ENCODE data around the gene CKMT2.

Gene CKMT2

DNA sequence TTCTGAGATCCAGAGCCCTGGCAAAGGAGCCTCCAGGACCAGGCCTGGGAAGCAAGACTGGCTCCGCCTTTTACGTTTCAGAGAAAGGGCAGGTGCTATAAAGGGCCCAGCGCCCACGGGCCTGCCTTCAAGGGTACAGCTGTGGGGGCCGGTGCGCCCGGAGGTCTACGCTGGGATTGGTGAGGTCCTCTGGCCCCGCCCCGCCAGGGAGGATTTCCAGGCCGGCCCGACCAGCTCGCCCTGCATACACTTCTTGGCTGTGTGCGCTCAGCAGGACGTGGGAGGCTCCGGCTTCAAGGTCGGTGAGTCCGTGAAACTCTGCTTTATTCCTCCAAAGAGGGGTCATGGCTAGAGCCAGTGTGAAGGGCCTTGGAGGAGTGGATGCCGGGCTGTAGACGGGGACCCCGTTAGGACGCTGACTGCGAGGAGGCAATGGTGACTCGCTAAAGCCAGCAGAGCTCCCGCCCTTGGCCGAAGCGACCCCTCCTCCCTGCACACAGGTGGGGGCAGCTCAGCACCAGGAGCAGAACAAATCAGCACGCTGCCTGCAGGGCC lies at the start of gene CKMT2:
CKMT2 (plus strand) TSS at position 243 of the 555 bp plus-strand sequence. CDS start 17,811 bp downstream, outside the sequence.
- no peak for DNase-seq

DNA sequence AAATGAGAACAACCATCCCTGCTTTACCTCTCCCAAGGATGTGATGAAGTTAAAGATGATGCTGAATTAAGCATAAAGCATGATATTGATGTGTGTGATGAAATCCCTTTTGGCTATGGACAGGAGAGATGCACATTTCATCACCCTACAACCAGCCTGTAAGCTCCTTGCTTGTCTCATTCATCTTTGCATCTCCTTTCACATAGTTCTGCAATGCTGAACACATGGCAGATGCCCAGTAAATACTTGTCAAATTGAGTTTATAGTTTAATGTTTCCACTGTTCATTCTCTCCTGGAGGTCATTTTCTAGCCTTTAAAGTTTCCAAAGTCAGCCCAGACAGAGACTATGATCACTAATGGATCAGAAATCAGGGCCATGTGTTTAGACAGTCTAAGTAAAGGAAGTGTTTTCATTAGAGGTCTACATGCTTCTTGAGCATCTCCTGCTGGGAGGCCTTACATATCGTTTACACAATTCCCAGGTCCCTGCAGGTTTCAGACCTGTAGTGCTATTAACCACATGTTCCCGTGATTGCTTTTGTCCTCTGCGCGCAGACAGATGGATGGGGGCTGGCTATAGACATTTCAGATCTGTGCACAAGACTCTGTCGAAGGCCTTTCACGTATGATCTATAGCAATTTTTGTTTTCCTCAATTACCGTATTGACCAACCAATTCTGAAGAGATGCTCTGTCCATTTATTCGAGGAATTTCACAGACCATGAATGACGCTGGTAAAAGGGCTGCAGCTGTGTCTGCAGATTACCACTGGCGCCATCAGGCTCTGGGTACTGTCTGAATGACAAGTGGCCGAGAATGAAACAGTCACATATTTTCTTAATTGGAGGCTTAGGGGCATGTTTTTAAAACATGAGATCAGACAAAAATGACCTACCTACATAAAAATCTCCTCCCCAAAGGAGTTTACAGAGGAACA lies 49.0 kb upstream of the CKMT2 start:
- no peak for DNase-seq

DNA sequence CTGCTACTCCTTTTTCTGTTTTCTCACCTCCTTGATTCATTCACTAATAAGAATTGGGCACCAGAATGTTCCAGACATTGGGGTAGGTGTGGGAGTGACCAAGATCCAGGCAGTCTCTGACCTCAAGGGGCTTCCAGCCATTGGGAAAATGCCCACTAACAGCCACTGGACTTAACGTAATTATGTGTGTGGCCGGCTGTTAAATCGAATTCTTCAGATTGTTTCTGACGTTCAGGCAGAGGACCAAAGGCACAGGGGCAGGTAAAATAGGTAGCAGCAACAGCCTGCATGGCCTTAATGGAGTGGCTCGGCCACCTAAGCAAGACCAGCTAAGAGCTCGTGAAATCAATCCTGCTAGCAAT lies 48.4 kb upstream of the CKMT2 start:
- DNase-seq, result no peak

DNA sequence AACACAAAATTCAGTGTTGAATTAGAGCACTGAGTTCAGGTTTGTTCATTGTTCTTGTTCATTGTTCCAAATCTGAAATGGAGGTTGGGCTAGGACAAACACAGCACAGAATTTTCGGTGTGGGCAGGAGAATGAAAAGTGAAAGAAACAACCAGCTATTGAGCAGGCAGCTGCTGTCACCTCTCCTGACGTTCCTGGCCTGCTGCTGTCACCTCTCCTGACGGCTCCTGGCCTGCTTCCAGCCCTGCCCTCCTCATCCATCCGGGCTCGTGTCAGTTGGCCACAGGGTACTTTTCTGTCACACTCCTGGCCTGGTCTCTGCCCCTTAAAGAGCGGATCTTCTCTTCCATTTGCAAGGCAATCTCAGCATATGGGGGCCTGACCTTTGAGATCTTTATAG lies 45.2 kb upstream of the CKMT2 start:
- DNase-seq, result no peak

DNA sequence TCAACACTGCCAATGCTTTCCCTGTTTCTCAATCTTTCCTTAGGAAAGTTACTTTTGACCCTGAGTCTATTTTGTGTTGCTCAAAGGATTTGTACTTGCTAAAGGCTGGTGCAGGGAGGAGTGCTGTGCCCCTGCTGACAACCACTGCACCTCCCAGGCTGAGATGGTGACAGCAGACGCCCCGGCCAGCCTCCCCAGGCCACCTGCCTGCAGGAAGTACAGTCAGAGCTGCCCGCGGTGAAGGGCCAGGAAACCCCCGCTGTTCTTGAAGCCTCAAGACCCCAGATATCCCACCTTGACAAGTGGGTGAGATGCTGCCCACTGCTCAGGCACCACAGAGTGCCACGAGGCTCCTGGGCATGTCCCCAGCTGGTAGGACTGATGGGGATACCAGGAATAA lies 44.2 kb upstream of the CKMT2 start:
- no peak for DNase-seq

DNA sequence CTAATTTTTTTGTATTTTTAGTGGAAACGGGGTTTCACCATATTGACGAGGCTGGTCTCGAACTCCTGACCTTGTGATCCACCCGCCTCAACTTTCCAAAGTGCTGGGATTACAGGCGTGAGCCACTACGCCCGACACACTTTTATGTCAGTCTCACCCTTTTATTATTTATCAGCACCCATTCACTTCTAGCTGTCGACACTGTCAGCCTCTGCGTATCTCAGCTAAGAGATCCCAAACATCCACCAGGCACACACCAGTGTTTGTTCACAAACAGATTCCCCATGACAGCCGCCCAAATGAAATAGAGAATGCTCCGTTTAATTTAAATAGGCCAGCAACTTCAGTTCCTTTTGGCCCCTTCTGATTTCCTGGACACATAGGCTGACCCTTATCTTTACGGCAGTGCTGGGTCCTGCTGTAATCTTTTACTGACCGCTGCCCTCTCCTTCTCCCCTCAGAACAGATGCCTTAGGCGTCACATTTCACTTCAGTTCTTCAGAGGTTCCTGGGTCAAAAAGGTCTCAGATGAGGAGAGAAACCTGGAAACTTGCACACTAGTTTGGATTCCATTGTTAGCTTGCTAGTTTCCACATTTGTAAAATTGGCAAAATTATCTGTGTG lies 43.1 kb upstream of the CKMT2 start:
- DNase-seq, result no peak

DNA sequence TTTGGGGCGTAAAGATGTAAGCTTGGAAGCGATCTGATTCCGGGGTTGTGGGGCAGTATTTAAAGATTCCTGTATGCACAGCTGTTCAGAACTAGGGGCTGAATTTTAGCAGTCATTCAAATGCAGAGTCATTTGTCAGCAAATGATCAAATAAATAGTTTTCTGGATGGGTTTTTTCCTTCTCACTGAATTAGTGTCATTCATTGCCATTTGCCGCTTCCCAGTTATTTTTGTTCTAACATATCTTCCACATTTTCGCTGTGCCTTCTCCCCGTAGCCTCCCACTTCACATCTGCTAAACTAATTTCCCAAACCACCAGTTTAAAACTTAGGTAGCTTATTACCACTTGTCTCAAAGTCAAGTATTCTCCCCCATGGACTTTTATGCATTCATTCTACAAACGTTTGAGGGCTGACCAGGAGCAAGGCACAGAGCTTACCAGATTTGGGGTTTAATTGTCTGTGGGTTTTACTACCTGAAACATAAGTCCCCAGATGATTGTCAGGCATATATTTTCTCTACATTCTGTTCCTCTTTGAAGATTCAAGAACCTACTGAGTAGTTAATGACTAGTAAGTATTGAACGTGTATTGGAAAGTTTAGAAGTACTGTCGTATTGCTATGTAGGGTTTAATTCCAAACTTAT lies 41.3 kb upstream of the CKMT2 start:
- no peak for DNase-seq

DNA sequence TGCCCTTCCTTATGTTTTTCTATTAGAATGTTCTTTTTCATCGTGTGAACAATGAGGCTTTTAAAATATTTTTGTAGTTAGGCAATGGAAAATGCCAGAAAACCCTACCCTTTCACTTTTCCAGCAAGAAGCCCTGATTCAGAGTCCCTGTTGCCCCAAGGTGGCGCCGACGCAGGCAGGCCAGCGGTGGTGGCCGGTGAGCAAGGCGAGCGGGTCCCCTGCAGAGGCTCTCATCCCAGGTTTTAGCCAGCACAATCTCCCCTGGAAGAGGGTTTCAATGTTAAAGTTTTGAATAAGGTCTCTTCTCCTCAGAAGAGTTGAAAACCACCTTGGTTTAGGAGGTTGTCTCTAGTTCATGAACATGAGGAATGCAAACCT lies 40.8 kb upstream of the CKMT2 start:
- no peak for DNase-seq

DNA sequence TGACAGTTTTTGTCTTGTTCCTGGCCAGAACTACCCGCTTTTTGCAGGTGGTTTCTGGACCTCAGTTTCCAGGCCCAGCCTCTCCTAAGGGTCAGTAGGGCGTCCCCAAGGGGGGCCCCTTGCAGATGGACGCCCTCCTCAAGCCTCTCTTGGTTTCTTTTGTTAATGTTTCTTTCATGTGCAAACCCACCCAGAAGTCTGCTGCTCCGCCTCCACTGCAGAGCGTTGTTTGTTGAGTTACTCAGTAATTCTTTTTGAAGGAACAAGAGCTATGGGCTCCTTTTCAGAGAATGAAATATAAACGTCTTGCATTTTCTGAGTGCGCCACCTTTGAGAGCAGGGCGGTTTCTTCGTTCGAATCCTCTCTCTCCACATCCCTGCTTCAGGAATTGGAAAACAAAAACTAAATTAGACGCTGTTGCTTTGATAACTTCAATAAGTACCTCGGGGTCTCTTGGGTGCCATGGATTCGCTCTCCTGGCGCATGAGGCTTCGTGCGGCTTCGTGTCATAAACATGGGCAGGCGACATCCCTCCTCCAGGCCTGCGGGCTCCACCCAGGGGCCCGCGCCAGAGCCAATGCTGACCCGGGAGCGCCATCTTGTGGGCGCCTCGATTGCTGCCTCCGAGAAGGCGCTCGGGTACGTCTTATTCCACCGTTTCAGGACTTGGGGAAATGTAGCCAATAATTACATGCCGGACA lies 38.3 kb upstream of the CKMT2 start:
- peak; percentile 84 for DNase-seq

DNA sequence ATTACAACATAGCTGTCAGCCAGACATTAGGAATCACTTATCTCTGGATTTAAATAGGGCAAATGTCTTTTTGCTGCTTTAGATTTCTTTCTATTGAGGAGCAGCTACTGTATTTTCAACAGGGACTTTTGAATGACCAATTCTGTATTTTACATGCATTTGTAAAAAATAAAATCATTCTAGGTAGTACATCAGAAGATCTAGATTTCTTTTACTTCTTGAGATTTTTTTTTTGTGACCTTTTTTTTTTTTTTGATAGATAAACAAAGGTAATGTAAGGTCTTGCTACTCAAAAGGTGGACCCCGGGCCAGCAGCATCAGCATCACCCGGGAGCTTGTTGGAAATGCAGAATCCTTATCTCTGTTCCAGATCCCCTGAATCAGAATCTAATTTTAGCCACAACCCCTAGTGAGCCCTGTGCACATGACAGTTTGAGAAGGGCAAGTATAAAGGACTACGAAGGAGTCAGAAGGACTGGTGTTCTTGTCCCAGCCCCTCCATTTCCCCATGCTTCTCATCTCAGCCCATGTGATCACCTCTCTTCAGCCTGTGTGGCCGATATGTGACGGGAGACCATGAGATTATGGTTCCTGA lies 37.7 kb upstream of the CKMT2 start:
- no peak for DNase-seq

DNA sequence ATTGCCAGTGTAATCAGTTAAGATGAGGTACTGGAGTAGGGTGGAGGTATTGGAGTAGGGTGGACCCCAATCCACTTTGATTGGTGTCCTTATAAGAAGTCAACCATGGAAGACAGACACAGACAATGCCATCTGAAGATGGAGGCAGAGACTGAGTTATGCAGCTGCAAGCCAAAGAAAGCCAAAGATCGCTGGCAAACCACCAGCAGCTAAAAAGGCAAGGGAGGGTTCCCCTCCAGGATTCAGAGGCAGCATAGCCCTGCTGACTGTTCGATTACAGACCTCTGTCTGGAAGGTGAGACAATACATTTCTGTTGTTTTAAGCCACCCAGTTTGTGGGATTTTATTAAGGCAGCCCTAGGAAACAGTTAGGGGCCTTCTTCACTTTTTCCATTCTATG lies 30.5 kb upstream of the CKMT2 start:
- no peak for DNase-seq

DNA sequence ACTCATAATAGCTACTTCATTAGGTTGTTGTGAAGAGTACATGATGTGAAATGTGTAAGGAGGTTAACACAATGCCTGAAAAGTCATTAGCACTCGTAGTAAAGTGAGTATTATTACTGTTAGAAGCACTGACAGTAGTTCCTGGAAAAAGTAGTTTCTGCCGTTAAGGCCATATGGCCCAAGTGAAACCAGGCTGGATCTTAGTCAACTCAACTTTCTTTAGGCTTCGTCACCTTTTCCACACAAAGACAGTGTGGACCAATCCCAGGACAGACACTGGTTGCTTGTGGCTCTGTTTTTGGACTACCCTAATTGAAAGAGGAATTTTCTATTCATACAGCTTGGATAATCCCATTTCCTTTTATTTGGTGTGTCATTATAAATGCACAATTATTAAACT lies 29.4 kb upstream of the CKMT2 start:
- no peak for DNase-seq

DNA sequence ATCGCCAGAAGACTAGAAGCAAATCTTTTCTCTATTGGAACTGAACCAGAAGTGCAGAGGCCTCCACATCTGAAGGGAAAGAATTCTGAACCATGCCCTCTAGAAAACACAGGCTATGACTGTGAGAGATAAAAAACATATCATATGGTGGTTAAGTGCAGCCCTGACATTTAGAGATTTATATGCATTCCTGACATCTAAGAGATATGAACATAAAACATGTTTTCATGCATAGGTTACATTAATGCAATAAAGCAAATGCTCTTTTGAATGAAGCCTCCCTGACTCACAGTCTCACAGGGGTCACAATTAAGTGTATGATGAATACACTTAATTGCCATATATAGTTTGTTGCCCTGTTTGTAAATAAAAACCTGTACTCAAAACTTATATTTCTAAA lies 28.9 kb upstream of the CKMT2 start:
- no peak for DNase-seq

DNA sequence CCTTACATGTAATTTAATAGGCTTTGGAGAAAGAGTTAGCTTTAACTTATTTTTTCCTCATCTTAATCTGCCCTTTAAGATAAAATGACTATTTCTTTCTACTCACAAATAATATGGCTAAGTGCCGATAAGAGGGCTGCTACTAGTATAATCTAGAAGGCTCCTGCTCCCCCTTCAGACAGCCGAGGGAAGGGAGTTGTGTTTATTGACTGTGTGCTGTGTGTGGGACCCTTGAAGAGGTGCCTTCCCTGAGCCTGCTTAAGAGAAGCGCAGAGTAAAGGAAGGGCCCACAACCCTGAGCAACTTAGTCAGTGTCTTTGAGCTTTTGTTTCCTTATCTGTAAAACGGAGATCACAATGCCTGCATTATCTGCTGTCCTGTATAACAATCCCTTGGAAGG lies 28.1 kb upstream of the CKMT2 start:
- DNase-seq, result no peak

DNA sequence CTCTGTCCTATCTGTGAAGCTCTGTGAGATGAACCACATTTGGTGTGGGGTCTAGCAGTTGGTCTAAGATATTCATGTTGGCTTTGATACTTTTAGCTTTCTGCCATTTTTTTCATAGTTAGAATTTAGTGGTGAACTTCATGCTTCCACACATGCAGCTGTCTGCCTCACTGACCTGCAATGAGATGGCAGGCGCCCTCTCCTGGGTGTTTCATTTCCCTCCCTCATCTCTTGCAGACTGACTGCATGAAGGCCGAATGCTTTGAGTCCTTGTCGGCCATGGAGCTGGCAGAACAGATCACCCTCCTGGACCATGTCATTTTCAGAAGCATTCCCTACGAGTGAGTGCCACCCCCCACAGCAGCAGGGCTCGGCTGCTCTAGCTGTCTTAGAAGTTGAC lies 26.1 kb upstream of the CKMT2 start:
- no peak for DNase-seq

DNA sequence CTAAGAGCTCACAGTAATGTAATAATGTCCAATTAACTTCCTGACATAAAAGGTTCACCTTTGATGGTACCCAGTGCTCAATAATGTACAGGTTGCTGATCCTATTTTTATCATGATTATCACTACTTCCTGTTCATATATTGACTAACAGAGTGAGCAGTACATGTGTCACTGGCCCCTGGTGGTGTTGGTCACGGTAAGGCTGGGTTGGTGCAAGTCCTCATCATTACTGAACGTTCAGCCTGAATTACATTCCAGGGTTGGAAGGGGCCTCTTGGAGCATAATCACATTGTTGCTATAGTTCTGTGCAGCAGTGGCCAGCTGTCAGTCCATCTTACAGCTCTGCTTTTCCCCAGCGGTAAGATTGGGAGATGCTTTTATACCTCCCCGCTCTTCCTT lies 24.2 kb upstream of the CKMT2 start:
- no peak for DNase-seq

DNA sequence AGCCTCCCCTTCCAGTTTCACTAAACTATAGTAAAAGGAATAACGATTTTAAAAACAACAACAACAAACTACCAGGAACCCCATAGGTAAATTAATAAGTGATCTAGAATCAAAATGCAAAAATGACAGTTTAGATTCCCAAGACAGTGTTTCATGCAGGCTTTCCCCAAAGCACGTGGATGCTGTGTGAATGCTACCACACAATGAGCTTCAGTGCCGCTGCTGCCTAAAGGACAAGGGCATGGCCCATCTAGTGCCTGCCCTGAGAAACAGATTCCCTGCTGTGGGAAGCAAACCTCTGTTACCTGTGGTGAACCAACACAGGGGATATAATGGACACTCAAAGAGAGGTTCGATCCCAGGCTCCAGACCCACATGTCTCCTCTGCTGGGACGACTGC lies 23.7 kb upstream of the CKMT2 start:
- DNase-seq, result no peak

DNA sequence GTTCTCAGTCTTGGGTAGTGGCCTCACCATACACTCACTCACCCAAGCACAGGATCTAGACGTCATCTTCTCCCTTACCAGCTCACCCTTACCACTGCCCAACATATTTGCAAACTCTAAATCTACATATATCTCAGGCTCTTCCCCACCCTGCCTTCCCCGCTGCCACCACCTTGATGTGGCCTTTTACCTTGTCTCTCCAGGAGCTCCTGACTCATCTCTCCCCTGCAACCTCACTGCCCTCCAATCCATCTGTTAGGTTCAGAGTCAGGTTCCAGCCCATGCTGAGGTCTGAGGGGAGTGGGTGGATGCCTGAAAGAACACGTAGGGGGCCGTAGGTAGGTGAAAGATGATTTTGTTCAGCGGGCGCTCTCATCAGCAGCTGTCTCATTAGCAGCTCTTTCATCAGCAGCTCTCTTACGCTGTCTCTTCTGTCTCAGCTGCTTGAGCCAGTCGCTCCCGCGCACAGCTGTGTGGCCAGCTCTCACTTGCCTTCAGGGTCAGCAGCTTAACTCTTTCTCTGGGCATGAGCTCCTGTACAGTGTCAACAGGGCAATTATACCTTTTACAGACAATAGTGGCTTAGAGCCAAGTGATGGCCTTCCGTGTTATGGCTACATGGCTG lies 23.1 kb upstream of the CKMT2 start:
- DNase-seq, result peak; percentile 15

DNA sequence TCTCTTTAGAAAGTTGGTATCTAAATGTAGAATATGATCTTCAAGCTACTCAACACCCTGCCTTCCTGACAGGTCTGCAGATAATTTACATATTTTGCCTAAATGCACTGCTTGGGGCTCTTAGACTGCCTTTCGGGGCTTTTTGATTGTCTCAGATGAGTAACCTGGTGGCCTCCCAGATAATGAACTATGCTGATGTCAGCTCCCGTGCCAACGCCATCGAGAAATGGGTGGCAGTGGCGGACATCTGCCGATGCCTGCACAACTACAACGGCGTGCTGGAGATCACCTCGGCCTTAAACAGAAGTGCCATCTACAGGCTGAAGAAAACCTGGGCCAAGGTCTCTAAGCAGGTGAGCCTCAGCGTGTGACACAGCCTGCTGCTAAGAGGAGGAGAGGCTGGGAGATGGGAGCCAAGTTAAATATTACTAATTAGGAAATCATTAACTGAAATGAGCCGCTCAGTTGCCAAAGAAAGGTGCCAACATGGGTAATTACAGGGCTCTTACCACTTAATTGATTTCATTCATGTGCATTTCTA lies 20.8 kb upstream of the CKMT2 start:
- DNase-seq, result peak; percentile 15

DNA sequence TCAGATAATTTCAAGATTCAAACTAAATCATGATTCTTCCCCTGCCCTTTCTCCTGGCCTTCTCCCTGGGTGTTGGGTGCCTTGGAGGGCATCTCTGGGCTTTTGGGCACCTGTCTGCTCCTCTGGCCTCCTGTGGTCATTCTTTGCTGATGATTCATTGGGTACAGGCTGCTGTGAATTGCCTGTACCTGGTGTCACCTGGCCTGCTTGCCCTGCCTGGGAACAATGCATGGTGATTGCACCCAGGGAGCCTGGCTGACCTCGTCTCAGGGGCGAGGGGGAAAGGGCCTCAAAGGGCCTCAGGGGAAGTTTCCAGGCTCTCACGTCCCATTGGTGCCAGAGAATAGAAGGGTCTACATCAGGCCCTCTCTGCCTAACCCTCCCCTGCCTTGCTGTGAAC lies 20.1 kb upstream of the CKMT2 start:
- DNase-seq, result no peak

DNA sequence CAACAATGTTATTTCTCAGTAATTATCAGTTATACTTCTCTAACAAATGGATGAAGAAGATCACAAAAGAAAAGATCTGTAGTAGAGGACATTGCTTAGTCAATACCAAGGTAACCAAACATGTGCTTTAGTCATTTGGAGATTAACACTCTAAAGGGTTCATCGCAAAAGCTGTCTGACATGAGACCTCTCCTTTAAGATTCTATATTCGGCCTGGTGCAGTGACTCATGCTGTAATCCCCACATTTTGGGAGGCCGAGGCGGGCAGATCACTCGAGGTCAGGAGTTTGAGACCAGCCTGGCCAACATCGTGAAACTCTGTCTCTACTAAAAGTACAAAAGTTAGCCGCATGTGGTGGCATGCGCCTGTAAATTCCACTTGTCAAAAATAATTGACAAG lies 18.3 kb upstream of the CKMT2 start:
- no peak for DNase-seq

DNA sequence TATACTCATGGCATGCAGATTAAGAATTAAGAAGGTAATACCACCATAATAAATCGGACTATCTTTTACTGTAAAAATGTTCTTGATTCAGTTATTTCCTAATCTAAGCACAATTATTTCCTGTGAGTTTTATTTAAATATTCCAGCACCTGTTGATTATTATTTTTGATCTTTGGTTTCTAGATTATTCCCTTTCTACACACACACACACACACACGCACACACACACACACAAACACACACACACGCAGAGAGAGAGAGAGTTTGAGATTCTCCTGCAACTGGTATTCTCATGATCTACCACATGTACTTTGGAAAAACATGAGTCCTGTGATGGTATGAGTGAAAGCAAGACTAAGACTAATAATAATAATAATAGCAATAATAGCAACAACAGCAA lies 17.0 kb upstream of the CKMT2 start:
- DNase-seq, result no peak
